ENCODE data around the gene ZBED5.

- TF ChIP-seq ZNF274 (IDR thresholded peaks at IDR 0.05; ENCODE audit: low read depth, low read length): no peak
- no peak for TF ChIP-seq SUZ12 (IDR thresholded peaks at IDR 0.05; ENCODE audit: extremely low read depth, insufficient read depth, insufficient read length)
Observed at GRCh38 chr11:10864688-10865087, 6.8 kb upstream of the ZBED5 start.
